K562 (cell line): Measurements from ENCODE around the gene FAM90A1. TPM values are rescaled to one million over a fixed set of nuclear protein-coding genes. Genes with fewer than 3 reads are reported as not detected.
A peak's percentile ranks its signal among the peaks of the same experiment; 100 is the strongest.
"Not testable (repeated sequence)": the region's sequence is repeated elsewhere in the genome, so short reads cannot be mapped to it uniquely, and the experiment has no call there.

Experiments used
- ATAC-seq: fragments of 200-7000 bp; cut with Tn5 transposase; 3 replicates; pipeline ENCODE4 v1.9.1; 2020; ENCODE audit warnings: moderate library complexity
- BruUV-seq: library from RNA; stranded (reverse); fragments of 400-500 nt; replicated peaks from 2 replicates; lab custom pipeline; 2021; lab: Mats Ljungman, UMichigan
- CTCF ChIA-PET: fragments of 300-600 bp; formaldehyde crosslinking; extraction: SDS; loops from one replicate; lab custom pipeline; 2021; ENCODE audit warnings: low intra/inter-chr PET ratio; lab: Yijun Ruan, JAX
- POLR2A ChIA-PET: fragments of 300-600, 350-650 bp; sonication (Branson Sonifier 250); formaldehyde crosslinking; extraction: SDS; loops from one replicate; lab custom pipeline; 2021; ENCODE audit warnings: antibody characterized with exemption, inconsistent platforms; lab: Yijun Ruan, JAX
- DNase-seq, 4 experiments: peaks; one replicate each; pipeline versions ENCODE4 v3.0.0 to v3.0.0-alpha.2; 2011 to 2018; ENCODE audit warnings: low spot score in 3 of 4, mixed read lengths in 3 of 4; ENCODE audit errors: extremely low read depth in 1 of 4
- FAIRE-seq: peaks from 2 replicates; lab custom pipeline; 2011; peaks lifted over from hg19 to GRCh38; lab: Jason Lieb, UNC
- H2AFZ ChIP-seq: 2 replicates; pipeline ENCODE4 v1.6.0; 2011; ENCODE audit warnings: low read depth, low read length, control low read depth, inconsistent platforms
- H3K27ac ChIP-seq: fragments of 200-600 bp; 3 replicates; pipeline ENCODE4 v1.8.0; 2011; ENCODE audit warnings: low read depth, mild to moderate bottlenecking, control low read depth, inconsistent platforms, low read length, moderate library complexity, mixed read lengths; ENCODE audit errors: extremely low read depth
- H3K27me3 ChIP-seq, 2 experiments: fragments of 300-600 bp in 1 of 2; 2 replicates in 1 of 2; 3 replicates in 1 of 2; pipeline versions ENCODE4 v1.6.0 to v1.8.0; 2011; ENCODE audit warnings: inconsistent platforms in 2 of 2, low read length in 2 of 2, mild to moderate bottlenecking in 1 of 2, mixed read lengths in 1 of 2, moderate library complexity in 1 of 2; ENCODE audit not compliant: control insufficient read depth in 2 of 2, insufficient read depth in 2 of 2
- H3K36me3 ChIP-seq: fragments of 300-600 bp; 3 replicates; pipeline ENCODE4 v1.8.0; 2011; ENCODE audit warnings: mild to moderate bottlenecking, low read length, inconsistent platforms; ENCODE audit not compliant: control insufficient read depth, insufficient read depth
- H3K4me1 ChIP-seq, 2 experiments: fragments of 200-600 bp in 1 of 2; replicated peaks in 1 of 2; 2 replicates in 1 of 2; 3 replicates in 1 of 2; pipeline versions ENCODE4 v1.5.1 to v1.8.0; 2011; ENCODE audit warnings: inconsistent platforms in 2 of 2, low read length in 2 of 2, mild to moderate bottlenecking in 1 of 2, mixed read lengths in 1 of 2, moderate library complexity in 1 of 2; ENCODE audit not compliant: control insufficient read depth in 2 of 2, insufficient read depth in 2 of 2
- H3K4me2 ChIP-seq: 2 replicates; pipeline ENCODE4 v1.6.1; 2011; ENCODE audit warnings: low read length, control low read depth, inconsistent platforms, mixed read lengths; ENCODE audit not compliant: insufficient read depth
- H3K4me3 ChIP-seq: fragments of 200-600 bp; sonication (generic), shearing (Covaris generic); 2 replicates; pipeline ENCODE4 v1.5.1; 2016; ENCODE audit warnings: control low read depth, inconsistent platforms
- H3K79me2 ChIP-seq: fragments of 200-600 bp; 3 replicates; pipeline ENCODE4 v1.8.0; 2011; ENCODE audit warnings: low read length, inconsistent platforms; ENCODE audit not compliant: control insufficient read depth, insufficient read depth
- H3K9ac ChIP-seq, 2 experiments: 2 replicates each; pipeline versions ENCODE4 v1.6.0 to v1.6.1; 2011; ENCODE audit warnings: low read depth in 2 of 2, low read length in 2 of 2, control low read depth in 1 of 2, inconsistent platforms in 1 of 2, mild to moderate bottlenecking in 1 of 2, mixed read lengths in 1 of 2; ENCODE audit not compliant: insufficient read depth in 1 of 2
- H3K9me1 ChIP-seq: one replicate; pipeline ENCODE4 v1.6.0; 2011; ENCODE audit warnings: inconsistent platforms, mild to moderate bottlenecking, low read length, moderate library complexity; ENCODE audit not compliant: control insufficient read depth, insufficient read depth
- H3K9me3 ChIP-seq: replicated peaks from 2 replicates; pipeline ENCODE4 v1.5.1; 2011; ENCODE audit warnings: low read depth, low read length, inconsistent platforms; ENCODE audit not compliant: control insufficient read depth, insufficient read depth
- H4K20me1 ChIP-seq: replicated peaks from 2 replicates; pipeline ENCODE4 v1.6.1; 2011; ENCODE audit warnings: low read length, inconsistent platforms, mixed read lengths; ENCODE audit not compliant: control insufficient read depth, insufficient read depth
- CTCF ChIP-seq, 3 experiments: IDR thresholded peaks in 2 of 3; conservative IDR thresholded peaks in 1 of 3; 2 replicates each; pipeline ENCODE4 v1.5.1; 2011 to 2012; ENCODE audit warnings: low read length in 3 of 3, mild to moderate bottlenecking in 3 of 3, control low read depth in 2 of 3, improper control_type of control experiment in 1 of 3, inconsistent platforms in 1 of 3, low read depth in 1 of 3, mixed read lengths in 1 of 3, moderate library complexity in 1 of 3; ENCODE audit not compliant: insufficient read depth in 2 of 3
- RAD21 ChIP-seq, 2 experiments: fragments of 250-450 bp in 1 of 2; fragments of 450-650 bp in 1 of 2; sonication (Bioruptor Pico) in 1 of 2; formaldehyde crosslinking in 1 of 2; IDR thresholded peaks in 1 of 2; conservative IDR thresholded peaks in 1 of 2; 2 replicates each; pipeline versions ENCODE4 v1.4.0 to v1.8.0; 2020 to 2022; ENCODE audit warnings: mild to moderate bottlenecking in 2 of 2, moderate library complexity in 1 of 2
- WGBS: fragments of 100-300 bp; shearing (Covaris generic); methylation state at CpG from one replicate; pipeline ENCODE4 v1.1.6; 2016; ENCODE audit warnings: low coverage, mixed read lengths; ENCODE audit not compliant: insufficient coverage; ENCODE audit errors: missing lambda C conversion rate; 5-methylcytosine and 5-hydroxymethylcytosine counted together
- in situ Hi-C: fragments of 300-500 bp; cut with MboI; formaldehyde crosslinking; loops from 4 replicates; pipeline ENCODE4 v1.15.0; 2018; ENCODE audit warnings: inconsistent platforms, mixed read lengths
- intact Hi-C: fragments of 100-400 bp; cut with micrococcal nuclease; formaldehyde crosslinking; loops from 2 replicates; pipeline ENCODE4 v1.14.2; 2022
- polyA plus RNA-seq, 8 experiments: library from polyadenylated mRNA; depleted of rRNA in 4 of 8; stranded (reverse) in 5 of 8; unstranded in 3 of 8; fragments of >200 nt; fragmentation: Nextera tagmentation in 2 of 8; fragmentation: Illumina TruSeq in 1 of 8; extraction: Ambion mirVana in 2 of 8; extraction: Trizol in 1 of 8; gene quantifications; 2 replicates each; pipeline versions ENCODE4 v1.2.1 to v1.2.3, GENCODE V29; 2011 to 2014; ENCODE audit warnings: inconsistent platforms in 1 of 8, missing spikeins in 1 of 8
- total RNA-seq, 7 experiments: library from RNA; depleted of rRNA in 6 of 7; stranded (reverse); fragments of >200 nt in 6 of 7; fragmentation: Illumina TruSeq in 2 of 7; extraction: Trizol in 2 of 7; gene quantifications; 2 replicates each; pipeline versions ENCODE4 v1.2.1 to v1.2.3, GENCODE V29; 2011 to 2021; ENCODE audit warnings: low replicate concordance in 1 of 7

The FAM90A1 gene
- total and polyA plus RNA-seq, 9 of the 15 experiments (the other 6 are each of a cell fraction or from before 2014, with no cell fraction given) = 0.01 to 0.16 (median 0.04) TPM; not detected in 4

DNA sequence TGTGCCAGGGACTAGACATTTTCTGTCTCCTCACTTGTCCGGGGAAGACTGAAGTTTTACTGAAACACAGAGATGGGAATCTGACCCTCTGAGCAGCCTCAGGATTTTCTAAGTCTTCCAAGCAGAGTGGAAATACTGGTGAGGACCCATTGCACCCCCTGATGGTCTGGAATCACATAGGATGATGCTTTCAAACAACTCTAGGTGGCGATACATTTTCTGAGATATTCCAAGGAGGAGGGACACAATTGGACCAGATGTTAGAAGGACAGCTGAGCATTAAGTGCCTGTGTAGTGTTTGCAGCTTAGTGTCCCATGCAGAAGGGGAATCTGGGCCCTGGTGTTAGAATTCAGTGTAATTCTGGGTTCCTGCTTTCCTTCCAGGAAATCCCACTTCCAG is 39.3 kb downstream of the FAM90A1 start:
- FAIRE-seq, H3K27me3 ChIP-seq, DNase-seq, H3K36me3 ChIP-seq, H4K20me1 ChIP-seq, H3K9me3 ChIP-seq, H3K4me1 ChIP-seq, H3K79me2 ChIP-seq, intact Hi-C loops, POLR2A ChIA-PET, ATAC-seq, H3K27ac ChIP-seq, H3K9ac ChIP-seq: not testable (repeated sequence)
- 0% methylated on average over 2 of the region's 2 CpGs for WGBS
- CTCF ChIA-PET = interaction anchor here (0.6 kb wide), 1 partner anchor 82 kb away, joined by 3 read pairs; no protein-coding TSS in a partner anchor
- TF ChIP-seq RAD21 (CRISPR knock-in tag; conservative IDR thresholded peaks at IDR 0.05 in 1 of 2, IDR thresholded peaks at IDR 0.05 in 1 of 2) (peak in 1 of 2 experiments; percentile 35; a peak in 2 of 4 replicates), CTCF (IDR thresholded peaks at IDR 0.05 in 2 of 3, conservative IDR thresholded peaks at IDR 0.05 in 1 of 3; ENCODE audit: insufficient read depth in 2 of 3, low read depth in 1 of 3, low read length in 3 of 3) (peak in 2 of 3 experiments; percentile 28 to 40; a peak in 2 of 6 replicates)
- TF ChIP-seq, all 486 proteins: peak for 2; not testable (repeated sequence) for 484
- H2AFZ ChIP-seq, H3K9me1 ChIP-seq, BruUV-seq, H3K4me2 ChIP-seq, H3K4me3 ChIP-seq, in situ Hi-C loops: not testable (repeated sequence)

- H3K27me3 ChIP-seq, H3K4me1 ChIP-seq, CTCF ChIA-PET, FAIRE-seq, ATAC-seq, BruUV-seq, H3K79me2 ChIP-seq, H3K27ac ChIP-seq, POLR2A ChIA-PET, DNase-seq, H3K36me3 ChIP-seq, H3K9ac ChIP-seq, intact Hi-C loops, H3K4me3 ChIP-seq, H3K9me3 ChIP-seq, in situ Hi-C loops, H3K9me1 ChIP-seq, H4K20me1 ChIP-seq, H3K4me2 ChIP-seq, H2AFZ ChIP-seq: not testable (repeated sequence)
- WGBS = no CpG with 5 or more reads among the region's 28 CpGs
Measured at GRCh38 chr12:8184206-8184605, 43.2 kb downstream of the FAM90A1 start.

- H2AFZ ChIP-seq, H3K9me1 ChIP-seq, intact Hi-C loops, ATAC-seq, H3K79me2 ChIP-seq, POLR2A ChIA-PET, H3K4me2 ChIP-seq, H3K9ac ChIP-seq, H3K4me1 ChIP-seq, H3K27ac ChIP-seq, DNase-seq, BruUV-seq, H3K9me3 ChIP-seq, H3K4me3 ChIP-seq, FAIRE-seq, H4K20me1 ChIP-seq, in situ Hi-C loops, H3K27me3 ChIP-seq, H3K36me3 ChIP-seq, CTCF ChIA-PET: not testable (repeated sequence)
- 47% methylated on average over 3 of the region's 23 CpGs for WGBS
Measured at GRCh38 chr12:8183346-8183745, 44.1 kb downstream of the FAM90A1 start.
